NCI-H1436 treated with DMSO at 0.1 percent for 48 hours (cell line): ENCODE measurements around the gene TRIL.

ENCODE experiments used
- DNase-seq: peaks from one replicate; lab custom pipeline; 2025; lab: John Stamatoyannopoulos, UW

Gene TRIL

DNA sequence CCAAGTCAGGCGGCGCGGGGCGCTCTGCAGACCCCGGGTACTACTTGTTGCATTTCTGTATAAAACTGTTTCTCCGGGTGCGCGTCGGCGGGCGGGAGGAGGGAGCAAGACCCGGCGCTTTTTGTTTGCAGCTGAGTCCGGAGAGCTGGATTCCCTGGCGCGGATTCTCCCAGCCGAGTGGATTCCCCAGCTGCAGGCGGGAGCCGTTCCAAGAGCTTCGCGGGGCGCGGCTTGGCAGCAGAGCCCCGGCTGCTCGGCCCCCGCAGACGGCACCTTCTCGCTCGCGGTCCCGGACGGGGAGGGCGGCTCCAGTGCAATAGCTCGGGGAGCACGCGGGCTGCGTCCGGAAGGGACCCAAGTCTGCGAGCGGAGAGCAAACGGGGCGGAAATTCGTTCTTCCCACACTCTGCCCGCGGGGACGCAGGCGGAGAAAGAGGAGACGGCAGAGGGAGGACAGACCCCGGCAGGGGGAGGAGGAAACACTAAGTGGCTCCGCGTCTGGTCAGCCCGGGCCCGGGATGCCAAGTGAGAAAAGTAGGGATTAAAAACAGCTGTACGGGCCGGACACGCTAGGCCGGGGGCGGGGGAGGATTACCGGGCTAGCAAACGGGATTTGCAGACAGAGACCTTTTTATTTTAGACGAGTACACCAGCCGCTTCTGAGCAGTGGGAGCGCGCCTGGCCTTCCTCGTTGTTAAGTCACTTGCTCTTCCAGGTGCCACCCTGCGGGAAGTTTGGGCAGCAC, at the start of gene TRIL:
Gene TRIL (minus strand): TSS at position 96 of the 745 bp plus-strand sequence. CDS start 284 bp downstream, outside the sequence.
- no peak for DNase-seq

GRCh38 chr7:29007127-29007526, 49.0 kb upstream of the TRIL start:
- DNase-seq: no peak

GRCh38 chr7:29005829-29006228, 47.7 kb upstream of the TRIL start:
- DNase-seq: no peak

DNA sequence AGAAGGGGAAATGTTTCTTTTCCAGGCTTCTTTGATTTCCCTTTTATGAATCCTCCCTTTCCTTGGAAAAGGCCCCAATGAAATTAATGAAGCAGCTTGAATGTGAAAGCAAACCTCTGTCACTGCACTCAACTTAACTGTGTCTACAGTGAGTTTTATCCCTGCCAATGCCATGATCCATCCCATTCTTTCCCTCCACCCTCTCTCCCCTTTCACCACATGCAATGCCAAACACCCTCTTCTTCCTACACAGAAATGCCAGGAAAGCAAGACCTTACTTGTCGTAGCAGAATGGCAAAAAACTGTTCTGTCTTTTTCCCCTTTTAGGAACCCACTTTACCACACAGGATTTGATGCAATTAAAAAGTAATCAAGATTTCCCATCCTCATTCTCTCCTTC, 47.3 kb upstream of the TRIL start:
- no peak for DNase-seq

GRCh38 chr7:29003703-29004102, 45.6 kb upstream of the TRIL start:
- no peak for DNase-seq

- DNase-seq: no peak
Observed at GRCh38 chr7:29000717-29001076, 42.6 kb upstream of the TRIL start.

DNA sequence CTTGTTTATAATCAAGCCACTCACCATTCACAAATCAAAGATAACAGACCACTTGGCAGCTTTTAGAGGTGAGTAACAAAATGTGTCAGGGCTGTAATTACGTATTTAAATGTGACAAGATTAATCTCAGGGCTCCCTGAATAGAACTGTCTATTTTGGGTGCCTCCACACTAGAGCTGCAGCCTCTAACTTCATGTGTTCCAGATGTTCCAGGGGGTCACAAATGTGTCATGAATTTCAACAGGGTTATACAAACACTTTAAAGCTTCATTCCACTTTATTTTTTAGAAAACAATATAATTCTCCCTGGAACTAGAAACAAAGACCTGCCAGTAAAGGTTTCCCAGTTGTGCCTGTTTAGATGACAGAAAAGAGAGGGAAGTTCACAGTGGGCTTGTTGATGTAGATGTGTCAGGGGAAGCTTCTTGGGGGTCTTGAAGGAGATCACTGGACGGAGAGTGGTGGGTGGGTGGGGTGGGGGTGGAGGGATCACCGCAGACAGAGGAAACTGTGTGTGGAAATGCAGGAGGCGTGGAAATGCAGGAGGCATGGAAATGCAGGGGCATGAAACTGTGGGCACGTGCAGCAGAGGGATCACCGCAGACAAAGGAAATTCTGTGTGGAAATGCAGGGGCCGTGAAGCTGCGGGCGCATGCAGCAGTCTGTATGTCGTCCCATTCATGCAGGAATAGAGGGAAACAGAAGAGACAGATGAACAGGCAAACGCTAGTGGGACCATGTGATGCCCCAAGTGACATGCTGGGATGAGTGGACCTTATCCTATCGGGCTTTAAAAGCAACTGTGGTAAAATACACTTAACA, 42.0 kb upstream of the TRIL start:
- no peak for DNase-seq

DNA sequence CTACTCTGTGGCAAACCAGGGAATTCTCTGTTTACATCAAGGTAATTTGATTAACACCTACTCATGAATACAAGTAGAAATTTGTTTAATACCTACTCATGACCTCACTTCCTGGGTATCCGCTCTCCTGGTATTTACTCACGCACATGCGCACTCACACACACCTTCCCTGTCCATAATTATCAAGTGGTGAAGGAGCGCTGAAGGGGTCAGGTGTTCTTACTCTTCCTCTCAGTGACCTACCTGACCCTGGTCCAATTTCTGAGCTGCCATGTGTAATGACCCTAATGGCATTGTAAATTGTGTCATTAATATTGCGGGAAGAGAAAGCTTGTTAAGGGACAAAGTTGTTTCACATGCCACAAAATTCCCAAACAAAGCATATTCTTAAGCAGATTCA, 41.3 kb upstream of the TRIL start:
- DNase-seq: no peak

GRCh38 chr7:28998105-28998504, 40.0 kb upstream of the TRIL start:
- no peak for DNase-seq

DNA sequence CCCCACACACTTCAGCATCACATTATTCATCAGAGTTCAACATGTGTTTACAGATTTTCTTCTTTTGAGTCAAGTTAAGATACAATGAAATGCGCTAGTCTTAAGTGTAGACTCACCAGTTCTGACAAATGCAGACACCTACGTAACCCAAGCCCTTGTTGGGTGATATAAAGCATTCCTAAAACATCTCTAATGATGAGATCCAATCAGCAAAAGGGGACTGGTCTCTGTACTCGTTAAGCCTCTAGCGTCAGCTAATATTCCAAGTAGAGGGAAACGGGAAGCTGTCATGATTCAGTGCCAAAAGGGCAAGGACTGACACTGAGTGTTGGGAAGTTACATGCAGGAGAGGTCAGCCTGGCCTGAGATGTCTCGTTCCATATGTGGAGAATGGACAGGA, 38.7 kb upstream of the TRIL start:
- DNase-seq: no peak

DNA sequence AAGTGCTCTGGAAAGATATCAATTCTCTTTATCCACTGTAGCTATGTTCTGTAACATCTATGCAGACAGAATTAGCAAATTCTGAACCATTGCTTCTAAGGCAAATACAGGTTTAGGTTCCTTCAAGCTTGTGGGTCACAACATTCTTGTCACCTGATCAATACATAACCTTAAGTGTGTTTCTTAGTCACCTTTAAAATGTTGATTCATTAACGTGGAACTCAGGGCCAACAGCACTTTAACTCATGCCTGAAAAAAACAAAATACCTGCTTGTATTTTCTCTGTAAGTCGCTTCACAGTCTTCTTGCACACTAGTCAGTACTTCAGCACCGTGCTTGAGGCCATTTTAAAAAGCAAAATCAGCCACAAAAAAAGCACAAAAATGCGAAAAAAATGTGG, 35.2 kb upstream of the TRIL start:
- no peak for DNase-seq

- no peak for DNase-seq
Observed at GRCh38 chr7:28992798-28993197, 34.7 kb upstream of the TRIL start.

- no peak for DNase-seq
Observed at GRCh38 chr7:28990200-28990960, 32.2 kb upstream of the TRIL start.

GRCh38 chr7:28989211-28989980, 31.3 kb upstream of the TRIL start:
- no peak for DNase-seq

DNA sequence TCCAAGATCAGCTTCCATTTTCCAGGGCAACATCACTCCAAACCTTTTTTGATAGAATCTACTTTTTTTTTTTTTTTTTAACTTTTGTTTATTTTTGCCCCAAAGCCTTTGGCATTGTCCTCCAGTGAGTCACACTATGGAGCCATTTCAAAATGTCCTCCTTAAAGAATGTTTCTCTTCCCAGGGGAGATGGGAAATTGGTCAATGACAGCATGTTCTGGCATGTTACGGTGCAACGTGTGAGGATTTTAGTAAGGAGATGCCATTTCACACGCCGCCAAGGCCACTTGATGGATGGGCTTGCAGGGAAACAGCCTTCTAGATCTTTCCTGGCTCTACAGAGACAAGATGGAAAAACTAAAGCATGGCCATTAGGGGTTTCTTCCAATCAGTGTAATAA, 30.7 kb upstream of the TRIL start:
- DNase-seq: no peak

- no peak for DNase-seq
Observed at GRCh38 chr7:28988091-28988490, 30.0 kb upstream of the TRIL start.

DNA sequence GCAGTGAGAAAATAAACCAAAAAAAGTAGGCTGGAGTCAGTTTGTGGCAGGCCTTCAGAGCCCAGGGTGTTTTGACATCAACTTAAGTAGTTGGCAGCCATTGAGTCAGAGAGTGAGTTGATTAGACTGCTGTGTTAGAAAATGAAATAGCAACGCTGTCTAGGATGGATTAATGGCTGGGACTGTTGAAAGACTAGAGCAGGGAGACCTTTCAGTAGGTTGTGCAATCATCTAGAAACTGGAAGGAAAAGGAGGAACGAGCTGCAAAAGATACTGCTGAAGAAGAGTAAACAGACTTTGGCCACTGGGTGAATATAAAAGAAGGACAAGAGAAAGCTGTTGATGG, 28.6 kb upstream of the TRIL start:
- DNase-seq: no peak

DNA sequence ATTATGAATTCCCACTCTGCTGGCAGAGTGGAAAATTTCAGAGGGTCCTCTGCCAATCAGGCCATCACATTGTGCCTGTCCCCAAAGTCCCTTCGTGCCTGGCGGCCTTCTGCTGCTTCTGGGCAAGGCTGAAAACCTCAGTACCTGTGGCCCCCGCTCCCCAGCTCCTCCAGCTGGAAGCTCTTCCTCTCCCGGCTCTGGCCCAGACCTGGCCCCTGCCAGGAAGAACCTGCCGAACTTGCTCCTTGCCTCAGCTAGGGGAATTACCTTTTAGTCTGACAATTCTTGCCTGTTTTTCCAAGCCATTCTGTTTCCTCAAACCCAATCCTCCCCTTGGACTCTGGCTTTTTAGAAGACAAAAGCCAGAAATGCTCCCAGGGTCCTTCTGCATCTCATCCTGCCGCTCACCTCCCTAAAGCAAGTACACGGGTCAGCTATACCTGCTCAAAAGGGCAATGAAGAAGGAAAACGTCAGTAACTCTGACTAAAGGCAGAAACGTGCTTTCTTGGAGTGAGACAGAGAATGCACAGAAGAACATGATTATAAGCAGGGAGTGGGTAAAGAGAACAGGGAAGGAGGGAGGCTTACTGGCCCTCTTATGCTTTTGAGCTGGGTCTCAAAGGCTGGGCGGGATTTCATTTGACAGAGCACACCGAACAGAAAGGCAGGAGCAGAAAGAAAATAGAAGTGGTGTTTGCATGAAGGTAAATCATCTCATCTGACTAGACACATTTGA, 28.1 kb upstream of the TRIL start:
- no peak for DNase-seq

DNA sequence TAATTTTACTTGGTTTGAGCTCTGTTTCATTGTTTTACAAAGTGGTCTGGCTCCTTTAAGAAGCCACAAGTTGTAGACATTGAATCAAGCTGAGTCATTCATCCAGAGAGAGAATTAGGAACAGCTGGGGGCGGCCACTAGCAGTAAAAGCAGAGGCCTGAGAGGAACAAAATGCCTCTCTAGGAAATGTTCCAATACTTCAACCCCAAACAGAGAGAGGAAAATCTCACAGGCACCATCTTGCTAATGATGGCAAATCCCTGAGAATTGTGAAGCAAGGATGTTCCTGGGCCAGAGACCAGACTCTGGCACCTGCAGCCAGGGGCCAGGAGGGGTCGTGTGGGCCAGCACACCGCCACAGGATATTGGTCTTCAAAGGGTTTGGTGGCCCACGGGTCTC, 26.5 kb upstream of the TRIL start:
- DNase-seq: no peak

- DNase-seq: no peak
Observed at GRCh38 chr7:28984217-28984616, 26.1 kb upstream of the TRIL start.

- no peak for DNase-seq
Observed at GRCh38 chr7:28983396-28984190, 25.5 kb upstream of the TRIL start.
